ENCODE data around the gene ZSWIM8. TPM values are rescaled to one million over a fixed set of nuclear protein-coding genes. Genes with fewer than 3 reads are reported as not detected.

Gene ZSWIM8
- total and polyA plus RNA-seq, 2 of the 8 experiments (the other 6 are each of a cell fraction or from before 2014, with no cell fraction given), result 44.7 to 99.7 TPM

DNA sequence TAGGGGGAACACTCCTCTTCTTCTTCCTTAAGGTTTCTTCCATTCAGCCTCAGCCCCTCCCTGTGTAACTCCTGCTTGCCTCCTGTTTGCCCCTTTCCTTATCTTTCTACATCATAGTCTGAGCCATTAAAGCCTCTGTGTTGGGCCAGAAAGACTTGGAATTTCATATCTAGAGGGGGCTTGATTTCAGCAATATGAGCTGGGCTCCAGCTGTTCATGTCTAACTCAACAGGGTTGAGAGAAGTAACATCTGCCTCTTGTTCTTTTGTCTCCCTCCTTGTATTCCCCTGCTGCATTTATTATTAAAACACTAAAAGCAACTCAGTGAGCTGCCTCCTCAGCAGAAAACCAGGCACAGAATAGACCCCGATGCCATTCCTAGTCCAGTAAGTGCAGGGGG lies 23.6 kb upstream of the ZSWIM8 start:
- H3K23me2 ChIP-seq (ENCODE audit: low read depth, low read length), result no peaks in the 10 kb centered on the region; the same call in 1 of the 2 replicates
- H3K27me3 ChIP-seq (replicated peaks in 1 of 4; ENCODE audit: control insufficient read depth in 3 of 4, extremely low read depth in 1 of 4, insufficient read depth in 3 of 4, low read length in 3 of 4), result no peaks in the 10 kb centered on the region
- no peak overlapping the region for H3K23ac ChIP-seq (ENCODE audit: insufficient read length)
- no peak overlapping the region for H2BK15ac ChIP-seq (ENCODE audit: low read length)
- 0 out of 2 replicates have a peak, but pooled peaks cover 2% of the 10 kb centered on the region for H3K79me1 ChIP-seq (ENCODE audit: low read depth, low read length)
- H3K9me3 ChIP-seq (ENCODE audit: insufficient read depth in 2 of 2, low read depth in 1 of 2, low read length in 1 of 2), result no peaks in the 10 kb centered on the region
- H4K20me1 ChIP-seq (replicated peaks in 1 of 2; ENCODE audit: control insufficient read depth in 1 of 2, insufficient read depth in 2 of 2, low read length in 2 of 2), result no peaks in the 10 kb centered on the region
- H3K36me3 ChIP-seq (ENCODE audit: control insufficient read depth in 2 of 4, insufficient read depth in 4 of 4, low read length in 3 of 4), result peaks cover 19 to 57% (median 41%) of the 10 kb centered on the region in 4 experiments
- CTCF ChIA-PET (ENCODE audit: partially characterized antibody), result no interaction called here
- H4K91ac ChIP-seq (replicated peaks; ENCODE audit: insufficient read length, low read length), result no peak overlapping the region
- no peak overlapping the region for H2AFZ ChIP-seq (ENCODE audit: low read length)
- no peak overlapping the region for H3K4ac ChIP-seq (replicated peaks; ENCODE audit: insufficient read length, low read depth, low read length)
- no peaks in the 10 kb centered on the region for H3K4me1 ChIP-seq (replicated peaks in 1 of 4; ENCODE audit: control insufficient read depth in 3 of 4, insufficient read depth in 4 of 4, low read length in 3 of 4)
- no peak overlapping the region for H3K56ac ChIP-seq (replicated peaks; ENCODE audit: insufficient read length, low read depth, low read length)
- no peaks in the 10 kb centered on the region for H3K79me2 ChIP-seq (ENCODE audit: control insufficient read depth in 1 of 2, insufficient read depth in 2 of 2, low read length in 2 of 2)
- no peak overlapping the region; the same call in 1 of the 2 replicates for H4K8ac ChIP-seq (ENCODE audit: extremely low read depth, insufficient read depth, low read length)
- no peak overlapping the region for H2AK5ac ChIP-seq (ENCODE audit: low read depth, low read length)
- 95% methylated on average over 1 of the region's 1 CpG; no CpG with 5 or more reads in 1 of the 2 experiments for WGBS, 2 experiments (ENCODE audit: extremely low coverage in 1 of 2, insufficient coverage in 1 of 2, insufficient read length in 1 of 2, insufficient replicate concordance in 2 of 2, low coverage in 1 of 2, low lambda C conversion rate in 2 of 2, missing lambda C conversion rate in 1 of 2)
- no peak overlapping the region for H3K9ac ChIP-seq (replicated peaks in 1 of 4; ENCODE audit: extremely low read depth in 1 of 4, low read depth in 3 of 4, low read length in 3 of 4)
- H2BK12ac ChIP-seq (ENCODE audit: low read depth, low read length), result no peak overlapping the region
- H3K27ac ChIP-seq (ENCODE audit: low read depth, low read length), result no peak overlapping the region
- DNase-seq (ENCODE audit: low read depth in 1 of 2, low spot score in 2 of 2) (no peak), FAIRE-seq (no peak)
- H3K14ac ChIP-seq (ENCODE audit: insufficient read length), result no peak overlapping the region
- H2BK20ac ChIP-seq (ENCODE audit: low read length), result no peak overlapping the region
- no peak overlapping the region for H3K18ac ChIP-seq (ENCODE audit: extremely low read depth, low read length)
- no peak overlapping the region for H3K4me3 ChIP-seq (ENCODE audit: extremely low read depth in 1 of 4, insufficient read depth in 2 of 4, low read depth in 3 of 4, low read length in 4 of 4)
- H2BK5ac ChIP-seq (ENCODE audit: low read depth, low read length), result no peak overlapping the region
- no peak overlapping the region for H3K4me2 ChIP-seq (ENCODE audit: insufficient read depth in 1 of 2, low read depth in 2 of 2, low read length in 2 of 2)
- H4K5ac ChIP-seq (ENCODE audit: insufficient read length, low read depth, low read length), result no peak overlapping the region
- POLR2A ChIA-PET (ENCODE audit: partially characterized antibody), result interaction anchor here (1.0 to 2.3 kb wide), 4 partner anchors 8 to 20 kb away, joined by 3 to 6 read pairs (median 4); no protein-coding TSS in a partner anchor
- H2BK120ac ChIP-seq (replicated peaks; ENCODE audit: low read depth, low read length), result no peak overlapping the region
- TF ChIP-seq BACH1 (IDR thresholded peaks at IDR 0.05; ENCODE audit: low read length) (no peak), TAF1 (IDR thresholded peaks at IDR 0.05; ENCODE audit: low read depth, low read length) (no peak), ZNF274 (IDR thresholded peaks at IDR 0.05; ENCODE audit: borderline replicate concordance, extremely low read depth, low read length) (no peak), BCL11A (IDR thresholded peaks at IDR 0.05; ENCODE audit: low read depth in 2 of 2, low read length in 2 of 2) (no peak), PHF8 (conservative IDR thresholded peaks at IDR 0.05; ENCODE audit: low read depth, low read length) (no peak), JUN (IDR thresholded peaks at IDR 0.05; ENCODE audit: low read depth, low read length) (no peak), NANOG (IDR thresholded peaks at IDR 0.05; ENCODE audit: insufficient read depth, low read depth, low read length, poor library complexity, severe bottlenecking) (no peak), SRF (IDR thresholded peaks at IDR 0.05; ENCODE audit: low read depth, low read length) (no peak), RNF2 (IDR thresholded peaks at IDR 0.05; ENCODE audit: borderline replicate concordance, low read depth, low read length, missing control alignments, poor library complexity, severe bottlenecking) (no peak), CEBPB (IDR thresholded peaks at IDR 0.05; ENCODE audit: low read depth, low read length) (no peak), SP2 (IDR thresholded peaks at IDR 0.05; ENCODE audit: low read length) (no peak), TAF7 (optimal IDR thresholded peaks at IDR 0.05; ENCODE audit: borderline replicate concordance, low read depth, low read length) (no peak), HDAC6 (IDR thresholded peaks at IDR 0.05; ENCODE audit: low read depth, low read length) (no peak)
- TF ChIP-seq, protein P1, sequence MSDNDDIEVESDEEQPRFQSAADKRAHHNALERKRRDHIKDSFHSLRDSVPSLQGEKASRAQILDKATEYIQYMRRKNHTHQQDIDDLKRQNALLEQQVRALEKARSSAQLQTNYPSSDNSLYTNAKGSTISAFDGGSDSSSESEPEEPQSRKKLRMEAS (IDR thresholded peaks at IDR 0.05), result no peak
